NCI-H446 (cell line): ENCODE data around the gene ISG15.
A peak's percentile ranks its signal among the peaks of the same experiment; 100 is the strongest.
"Not testable (repeated sequence)": the region's sequence is repeated elsewhere in the genome, so short reads cannot be mapped to it uniquely, and the experiment has no call there.

Experiments used
- DNase-seq, 2 experiments: peaks; one replicate each; lab custom pipeline; 2025; lab: John Stamatoyannopoulos, UW

The ISG15 gene

GRCh38 chr1:995665-996633 lies 17.3 kb upstream of the ISG15 start:
- no peak for DNase-seq

GRCh38 chr1:996851-997712 lies 16.2 kb upstream of the ISG15 start:
- DNase-seq, result no peak

- no peak for DNase-seq
Observed at GRCh38 chr1:997713-997992, 15.6 kb upstream of the ISG15 start.

GRCh38 chr1:997993-998744 lies 15.1 kb upstream of the ISG15 start:
- no peak for DNase-seq

GRCh38 chr1:998745-998994 lies 14.6 kb upstream of the ISG15 start:
- no peak for DNase-seq

GRCh38 chr1:998995-999724 lies 14.1 kb upstream of the ISG15 start:
- DNase-seq, result peak in 1 of 2 experiments; percentile 66

GRCh38 chr1:999725-1000356 lies 13.5 kb upstream of the ISG15 start, which contains the start of gene HES4:
HES4 (minus strand) TSS chr1:1000097; CDS start chr1:999973, 124 bp downstream.
- peak; percentile 82 to 97 for DNase-seq

- DNase-seq, result peak; percentile 82 to 94
Observed at GRCh38 chr1:1000357-1001056, 12.8 kb upstream of the ISG15 start.

- peak in 1 of 2 experiments; percentile 60 for DNase-seq
Observed at GRCh38 chr1:1001057-1001783, 12.1 kb upstream of the ISG15 start.

GRCh38 chr1:1003618-1004419 lies 9.5 kb upstream of the ISG15 start:
- DNase-seq, result no peak

- DNase-seq, result no peak
Observed at GRCh38 chr1:1004420-1004779, 8.9 kb upstream of the ISG15 start.

GRCh38 chr1:1004780-1005697 lies 8.3 kb upstream of the ISG15 start:
- no peak for DNase-seq

GRCh38 chr1:1005774-1006304 lies 7.5 kb upstream of the ISG15 start:
- DNase-seq, result no peak

GRCh38 chr1:1006305-1007159 lies 6.8 kb upstream of the ISG15 start:
- DNase-seq, result no peak

- not testable (repeated sequence) for DNase-seq
Observed at GRCh38 chr1:1010131-1010530, 3.2 kb upstream of the ISG15 start.

- no peak for DNase-seq
Observed at GRCh38 chr1:1011396-1011949, 1.8 kb upstream of the ISG15 start.

GRCh38 chr1:1012736-1013104 lies 577 bp upstream of the ISG15 start:
- DNase-seq, result not testable (repeated sequence)
